Measurements from ENCODE around the gene SCUBE3.

DNA sequence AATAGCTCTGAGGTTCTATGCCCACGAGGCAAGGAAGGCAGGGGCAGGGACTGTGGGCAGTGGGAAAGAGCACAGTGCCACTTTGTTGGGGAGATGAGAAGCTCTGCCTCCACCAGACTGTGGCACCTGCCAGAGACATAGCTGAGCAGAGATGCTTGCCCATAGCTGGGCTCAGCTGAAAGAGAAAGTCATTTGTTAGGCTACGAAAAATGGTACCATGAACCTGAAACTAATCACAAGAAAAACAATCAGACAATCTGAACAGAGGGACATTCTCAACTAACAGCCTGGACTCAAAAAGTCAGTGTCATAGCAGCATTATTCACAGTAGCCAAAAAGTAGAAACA is 39.7 kb upstream of the SCUBE3 start:
- TF ChIP-seq POLR2AphosphoS5 (IDR thresholded peaks at IDR 0.05) (no peak), POLR2A (IDR thresholded peaks at IDR 0.05) (no peak)
- TF ChIP-seq, protein P1, sequence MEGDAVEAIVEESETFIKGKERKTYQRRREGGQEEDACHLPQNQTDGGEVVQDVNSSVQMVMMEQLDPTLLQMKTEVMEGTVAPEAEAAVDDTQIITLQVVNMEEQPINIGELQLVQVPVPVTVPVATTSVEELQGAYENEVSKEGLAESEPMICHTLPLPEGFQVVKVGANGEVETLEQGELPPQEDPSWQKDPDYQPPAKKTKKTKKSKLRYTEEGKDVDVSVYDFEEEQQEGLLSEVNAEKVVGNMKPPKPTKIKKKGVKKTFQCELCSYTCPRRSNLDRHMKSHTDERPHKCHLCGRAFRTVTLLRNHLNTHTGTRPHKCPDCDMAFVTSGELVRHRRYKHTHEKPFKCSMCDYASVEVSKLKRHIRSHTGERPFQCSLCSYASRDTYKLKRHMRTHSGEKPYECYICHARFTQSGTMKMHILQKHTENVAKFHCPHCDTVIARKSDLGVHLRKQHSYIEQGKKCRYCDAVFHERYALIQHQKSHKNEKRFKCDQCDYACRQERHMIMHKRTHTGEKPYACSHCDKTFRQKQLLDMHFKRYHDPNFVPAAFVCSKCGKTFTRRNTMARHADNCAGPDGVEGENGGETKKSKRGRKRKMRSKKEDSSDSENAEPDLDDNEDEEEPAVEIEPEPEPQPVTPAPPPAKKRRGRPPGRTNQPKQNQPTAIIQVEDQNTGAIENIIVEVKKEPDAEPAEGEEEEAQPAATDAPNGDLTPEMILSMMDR (IDR thresholded peaks at IDR 0.05) = no peak

All from prostate gland (tissue), 2 donors.